H1 (cell line): ENCODE data around the gene ANKRD65. TPM values are rescaled to one million over a fixed set of nuclear protein-coding genes. Genes with fewer than 3 reads are reported as not detected.
A peak's percentile ranks its signal among the peaks of the same experiment; 100 is the strongest.

Source experiments
- ASH2L ChIP-seq: fragments of 200-600, 300-600 bp; sonication (generic); IDR thresholded peaks from one replicate; pipeline ENCODE4 v1.7.1; 2017; ENCODE audit warnings: low read length
- BRCA1 ChIP-seq: IDR thresholded peaks from 2 replicates; pipeline ENCODE4 v1.6.1; 2012; ENCODE audit warnings: low read depth, low read length, improper control_type of control experiment
- EZH2 ChIP-seq: fragments of 200-600 bp; sonication (generic); IDR thresholded peaks from 2 replicates; pipeline ENCODE4 v1.7.1; 2012; ENCODE audit warnings: low read depth, mild to moderate bottlenecking, moderate library complexity, low read length, inconsistent platforms; ENCODE audit not compliant: severe bottlenecking
- GABPA ChIP-seq: IDR thresholded peaks from 2 replicates; pipeline ENCODE4 v1.6.1; 2011; ENCODE audit warnings: mild to moderate bottlenecking, low read length, moderate library complexity, borderline replicate concordance; ENCODE audit not compliant: insufficient read depth
- POLR2A ChIP-seq, 2 experiments: IDR thresholded peaks; 1 replicate in 1 of 2; 2 replicates in 1 of 2; pipeline ENCODE4 v1.6.1; 2011; ENCODE audit warnings: low read depth in 2 of 2, low read length in 2 of 2, mild to moderate bottlenecking in 2 of 2; ENCODE audit errors: control extremely low read depth in 1 of 2
- POLR2AphosphoS5 ChIP-seq: IDR thresholded peaks from 2 replicates; pipeline ENCODE4 v1.6.1; 2011; ENCODE audit warnings: low read depth, low read length
- RNF2 ChIP-seq: fragments of 200-900, 300-1000 bp; sonication (generic); IDR thresholded peaks from 2 replicates; pipeline ENCODE4 v1.7.1; 2016; ENCODE audit warnings: borderline replicate concordance, low read depth, mild to moderate bottlenecking, antibody characterized with exemption, low read length; ENCODE audit not compliant: poor library complexity, severe bottlenecking; ENCODE audit errors: missing control alignments
- SIX5 ChIP-seq: IDR thresholded peaks from 2 replicates; pipeline ENCODE4 v1.6.1; 2011; ENCODE audit warnings: mild to moderate bottlenecking, low read depth, low read length
- TAF1 ChIP-seq: IDR thresholded peaks from 2 replicates; pipeline ENCODE4 v1.6.1; 2011; ENCODE audit warnings: mild to moderate bottlenecking, low read depth, low read length
- TAF7 ChIP-seq: optimal IDR thresholded peaks from 2 replicates; pipeline ENCODE3; 2011; ENCODE audit warnings: low read depth, mild to moderate bottlenecking, inconsistent platforms, low read length, moderate library complexity, borderline replicate concordance
- polyA plus RNA-seq, 7 experiments: library from polyadenylated mRNA; depleted of rRNA in 3 of 7; stranded (reverse) in 5 of 7; unstranded in 2 of 7; fragments of >200 nt in 5 of 7; fragments of 200-250 nt in 2 of 7; gene quantifications; 1 replicate in 5 of 7; 2 replicates in 1 of 7; 4 replicates in 1 of 7; pipeline versions ENCODE4 v1.2.1 to v1.2.3, GENCODE V29; 2011 to 2013; ENCODE audit warnings: missing spikeins in 2 of 7, mixed read lengths in 2 of 7
- total RNA-seq: library from RNA; stranded (reverse); fragmentation: NEBNext Ultra II Directional; extraction: Animal tissue kit (Norgen Biotek cat#: 25700); gene quantifications from 2 replicates; pipeline ENCODE4 v1.2.1, GENCODE V29; 2021

ANKRD65 gene
- total and polyA plus RNA-seq, 2 of the 8 experiments (the other 6 are each of a cell fraction or from before 2014, with no cell fraction given), result 1.8 to 2.0 TPM

DNA sequence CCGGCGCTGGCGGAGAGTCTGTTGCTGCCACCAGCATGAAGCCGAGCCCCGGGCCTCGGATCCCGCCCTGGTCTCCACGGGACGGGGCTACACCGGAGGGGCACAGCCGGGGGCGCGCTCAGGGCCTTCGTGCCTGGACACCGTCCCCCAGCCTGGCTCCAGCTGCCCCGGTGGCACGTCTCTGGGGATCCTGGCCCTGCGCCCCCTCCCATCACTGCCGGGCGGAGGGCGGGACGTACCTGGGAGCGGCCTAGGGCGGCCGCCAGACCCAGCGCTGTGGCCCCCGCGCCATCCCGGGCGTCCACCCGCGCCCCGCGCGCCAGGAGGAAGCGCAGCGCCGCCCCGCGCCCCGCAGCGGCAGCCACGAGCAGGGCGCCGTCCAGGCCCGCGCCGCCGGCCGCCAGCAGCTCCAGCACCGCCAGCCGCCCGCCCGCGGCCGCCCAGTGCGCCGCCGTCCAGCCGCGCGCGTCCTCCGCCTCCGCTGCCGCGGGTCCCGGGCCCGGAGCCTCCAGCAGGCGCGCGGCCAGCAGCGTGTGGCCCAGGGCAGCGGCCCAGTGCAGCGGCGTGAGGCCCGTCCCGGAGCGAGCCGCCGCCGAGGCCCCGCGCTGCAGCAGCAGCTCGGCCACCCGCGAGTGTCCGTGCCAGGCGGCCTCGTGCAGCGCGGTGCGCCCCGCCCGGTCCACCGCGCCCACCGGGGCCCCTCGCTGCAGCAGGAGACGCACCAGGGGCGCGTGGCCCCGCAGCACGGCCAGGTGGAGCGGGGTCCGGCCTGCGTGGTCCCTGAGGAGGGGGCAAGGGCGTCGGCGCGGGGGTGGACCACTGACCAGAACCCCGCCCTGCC is 1.0 kb downstream of the ANKRD65 start (continued):
- TF ChIP-seq RNF2 (peak; percentile 26), SIX5 (no peak), POLR2A (IDR thresholded peaks at IDR 0.05; ENCODE audit: control extremely low read depth in 1 of 2, low read depth in 2 of 2, low read length in 2 of 2) (no peak), EZH2 (no peak), GABPA (peak; percentile 18; the same call in 1 of the 2 replicates), TAF1 (0 out of 2 replicates have a peak, but pooled peaks have one; percentile 31), BRCA1 (no peak), TAF7 (no peak), ASH2L (no peak), POLR2AphosphoS5 (no peak; the same call in 1 of the 2 replicates)
